Activated CD8-positive, alpha-beta memory T cell treated with anti-CD3 and anti-CD28 coated beads, Interleukin-2, amount 50 U/mL, for 24 hours (primary cell): Measurements from ENCODE around the gene FAM200B.

Source experiments
- DNase-seq: peaks from one replicate; pipeline ENCODE4 v3.0.0-alpha.2; 2020; ENCODE audit errors: extremely low read depth

The FAM200B gene

GRCh38 chr4:15681372-15682241, at the start of gene FAM200B:
Gene FAM200B (plus strand): TSS chr4:15681827. CDS start chr4:15686978, 5,151 bp downstream.
- peak; percentile 99 for DNase-seq

DNA sequence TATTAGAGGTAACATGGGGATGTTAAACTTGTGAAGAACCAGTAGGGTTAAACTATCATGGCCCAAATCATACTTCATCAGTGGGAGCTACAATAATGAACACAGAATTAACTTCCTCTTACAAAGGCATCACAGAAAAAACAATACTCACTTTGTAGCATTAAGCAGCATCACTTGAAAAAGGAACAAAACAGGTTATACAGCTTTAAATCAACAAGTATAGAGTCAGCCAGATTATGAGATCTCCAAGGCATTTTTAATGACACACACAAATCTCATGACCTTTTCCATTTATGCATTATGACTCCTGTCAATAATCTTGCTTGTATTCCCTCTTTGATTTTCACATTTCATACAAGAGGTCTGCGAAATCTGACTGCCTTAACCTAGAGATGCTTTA, 44.8 kb upstream of the FAM200B start:
- no peak for DNase-seq

DNA sequence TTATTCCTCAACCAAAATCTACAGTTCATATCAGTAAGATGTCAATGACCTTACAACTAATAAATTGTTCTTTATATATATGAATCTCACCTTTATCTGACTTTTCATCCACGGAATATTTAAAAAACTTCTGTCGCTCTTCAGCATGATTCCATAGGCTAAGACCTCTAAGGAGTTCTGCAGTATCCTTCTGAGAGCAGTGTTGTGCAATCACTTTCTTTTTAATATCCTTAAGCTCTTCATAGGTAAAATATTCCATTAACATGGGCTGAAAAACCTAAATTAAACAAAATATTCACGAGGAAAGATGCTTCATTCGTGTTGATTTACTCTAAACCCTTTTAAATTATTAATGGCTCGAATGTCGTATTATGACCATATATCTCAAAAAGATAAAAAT, 43.2 kb upstream of the FAM200B start:
- no peak for DNase-seq

DNA sequence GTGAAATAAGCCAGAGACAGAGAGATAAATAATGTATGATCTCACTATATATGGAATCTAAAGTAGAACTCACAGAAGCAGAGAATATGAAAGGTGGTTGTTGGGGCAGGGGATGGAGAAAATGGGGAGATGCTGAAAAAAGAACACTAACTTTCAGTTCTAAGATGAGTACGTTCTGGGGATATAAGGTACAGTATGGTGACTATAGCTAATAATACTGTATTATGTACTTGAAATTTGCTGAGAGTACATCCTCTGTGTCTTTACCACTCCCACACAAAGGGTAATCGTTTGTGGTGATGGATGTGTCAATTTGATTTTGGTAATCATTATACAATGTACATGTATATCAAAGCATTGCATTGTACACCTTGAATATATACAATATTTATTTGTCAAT, 33.0 kb upstream of the FAM200B start:
- no peak for DNase-seq

- peak; percentile 24 for DNase-seq
Observed at GRCh38 chr4:15649914-15650545, 31.6 kb upstream of the FAM200B start.

- no peak for DNase-seq
Observed at GRCh38 chr4:15651676-15652075, 30.0 kb upstream of the FAM200B start.

GRCh38 chr4:15652191-15652590, 29.4 kb upstream of the FAM200B start:
- no peak for DNase-seq

DNA sequence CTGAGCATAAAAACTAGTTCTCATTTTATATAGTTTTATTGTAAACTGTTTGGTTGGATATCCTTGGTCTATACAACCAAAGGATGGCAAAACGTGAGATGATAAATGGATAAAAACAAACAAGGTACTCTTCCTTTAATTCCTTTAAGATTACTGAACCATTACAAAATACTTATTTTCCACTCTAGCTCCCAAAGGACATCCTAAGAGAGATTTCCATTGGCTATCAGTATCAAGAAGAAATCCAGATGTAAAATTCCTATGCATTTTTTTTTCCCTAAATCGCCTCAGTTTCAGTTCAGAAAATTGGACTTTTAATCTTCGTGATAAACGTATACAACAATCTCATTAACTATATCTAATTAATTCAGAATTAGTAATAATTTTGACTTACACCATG, 28.8 kb upstream of the FAM200B start:
- DNase-seq = no peak

DNA sequence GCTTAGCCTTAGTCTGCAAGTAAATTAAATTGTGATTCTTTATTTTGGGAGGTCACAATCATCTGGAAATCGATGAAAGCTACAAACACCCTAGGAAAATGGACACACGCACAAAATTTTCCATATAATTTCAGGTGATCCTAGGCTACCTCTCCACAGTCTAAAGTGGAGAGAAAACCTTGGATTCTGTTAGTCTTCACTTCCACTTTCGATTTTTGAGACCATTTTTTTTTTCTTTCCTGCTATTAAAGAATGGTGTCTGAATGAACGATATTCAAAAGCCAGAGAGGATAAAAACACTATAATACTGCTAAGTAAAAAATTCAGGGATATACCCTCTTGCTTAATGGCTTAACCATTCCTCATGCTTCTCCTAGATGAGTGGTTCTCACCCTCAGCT, 28.2 kb upstream of the FAM200B start:
- DNase-seq = no peak

DNA sequence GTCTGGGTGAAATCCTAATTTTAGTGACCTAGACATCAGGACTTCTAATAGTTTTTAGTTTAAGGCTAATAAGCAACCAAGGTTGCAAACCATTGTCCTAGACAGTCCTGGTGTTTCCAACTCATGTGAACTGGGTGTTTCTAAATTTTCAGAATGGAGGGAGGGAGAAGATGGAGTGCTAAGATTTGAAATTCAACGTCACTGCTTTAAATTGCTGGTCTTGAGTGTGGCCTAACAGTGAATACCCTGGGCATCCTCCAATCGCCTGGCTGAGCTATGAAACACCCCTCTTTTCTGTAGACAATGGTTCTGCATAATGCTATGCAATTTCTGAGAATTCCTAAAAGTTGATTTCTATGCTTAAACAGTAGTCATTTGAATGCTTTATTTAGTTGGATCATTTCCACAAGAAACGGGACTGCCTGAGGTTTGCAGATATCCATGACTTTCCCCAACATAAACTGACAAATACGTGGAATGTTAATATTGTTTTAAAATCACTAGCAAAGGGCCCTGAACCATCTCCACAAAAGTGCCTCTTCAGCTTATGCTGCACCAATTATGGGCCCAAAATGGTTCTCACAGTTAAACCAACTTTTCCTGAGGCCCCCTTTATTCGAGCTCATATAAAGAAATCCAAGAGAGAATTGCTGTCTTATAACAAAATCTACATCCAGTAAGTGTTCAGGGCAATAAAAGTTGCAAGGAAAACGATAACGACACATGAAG, 27.6 kb upstream of the FAM200B start:
- no peak for DNase-seq

- DNase-seq = no peak
Observed at GRCh38 chr4:15654593-15655222, 26.9 kb upstream of the FAM200B start.

DNA sequence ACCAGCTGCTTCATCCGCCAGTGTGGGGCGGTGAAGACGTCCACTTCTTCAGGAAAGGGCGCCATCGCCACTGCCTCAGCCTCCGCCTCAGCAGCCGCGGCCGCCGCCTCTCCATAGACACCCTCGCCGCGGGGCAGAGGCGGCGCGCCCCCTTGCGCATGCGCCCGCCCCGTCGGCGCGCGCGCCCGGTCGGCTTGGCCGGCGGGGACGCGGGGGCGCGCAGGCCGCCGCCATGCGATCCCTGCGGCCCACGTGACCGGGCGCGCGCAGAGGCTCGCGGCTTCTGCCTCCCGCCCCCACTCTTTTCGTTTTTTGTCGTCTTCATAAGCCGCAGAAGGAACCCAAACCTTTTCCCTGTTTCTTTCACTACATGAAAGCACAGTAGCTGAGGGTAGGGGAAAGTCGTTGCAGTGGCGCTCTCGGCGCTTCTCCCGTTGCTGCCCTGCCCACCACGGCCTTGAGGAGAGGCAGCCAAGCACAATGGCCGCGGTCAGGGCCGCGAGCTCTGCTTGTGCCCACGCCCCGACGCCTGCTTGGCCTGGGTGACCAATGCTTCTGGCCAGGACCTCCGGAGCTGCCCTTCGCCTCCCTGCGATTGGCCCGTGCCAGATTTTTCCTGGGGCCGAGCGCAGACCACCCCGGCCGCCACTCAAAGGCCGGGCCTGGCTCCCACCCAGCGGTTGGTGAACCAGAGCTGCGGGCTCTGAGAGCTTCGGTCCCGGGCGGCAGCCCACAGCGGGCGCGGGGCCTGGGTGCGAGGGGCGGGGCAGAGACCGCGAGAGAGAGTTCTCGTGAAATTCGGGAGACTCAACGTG, 26.2 kb upstream of the FAM200B start, which contains the start of gene FBXL5:
FBXL5 (minus strand) TSS at position 135 of the 815 bp plus-strand sequence; CDS start at position 65, 70 bp downstream.
- peak; percentile 48 for DNase-seq

DNA sequence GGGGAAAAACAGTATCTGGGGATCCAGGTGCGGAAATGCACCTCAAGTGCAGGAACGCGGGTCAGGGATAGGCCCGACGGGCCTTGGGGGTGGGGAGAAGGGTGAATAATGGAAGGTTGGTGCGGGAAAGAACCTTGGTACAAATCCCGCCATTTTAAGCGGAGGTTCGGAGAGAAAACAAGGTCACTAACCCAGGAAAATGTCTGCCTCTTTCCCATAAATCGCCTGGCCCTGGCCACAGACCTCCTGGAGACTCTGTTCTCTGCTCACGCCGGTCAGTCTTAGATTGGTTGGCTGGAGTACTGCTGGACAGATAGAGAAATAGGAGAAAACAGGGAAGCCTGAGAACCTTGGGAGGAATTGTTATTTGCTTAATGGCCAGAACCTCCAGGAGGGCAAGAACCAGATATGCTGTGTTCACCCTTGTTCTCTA, 25.6 kb upstream of the FAM200B start:
- no peak for DNase-seq

GRCh38 chr4:15657366-15657765, 24.3 kb upstream of the FAM200B start:
- no peak for DNase-seq

DNA sequence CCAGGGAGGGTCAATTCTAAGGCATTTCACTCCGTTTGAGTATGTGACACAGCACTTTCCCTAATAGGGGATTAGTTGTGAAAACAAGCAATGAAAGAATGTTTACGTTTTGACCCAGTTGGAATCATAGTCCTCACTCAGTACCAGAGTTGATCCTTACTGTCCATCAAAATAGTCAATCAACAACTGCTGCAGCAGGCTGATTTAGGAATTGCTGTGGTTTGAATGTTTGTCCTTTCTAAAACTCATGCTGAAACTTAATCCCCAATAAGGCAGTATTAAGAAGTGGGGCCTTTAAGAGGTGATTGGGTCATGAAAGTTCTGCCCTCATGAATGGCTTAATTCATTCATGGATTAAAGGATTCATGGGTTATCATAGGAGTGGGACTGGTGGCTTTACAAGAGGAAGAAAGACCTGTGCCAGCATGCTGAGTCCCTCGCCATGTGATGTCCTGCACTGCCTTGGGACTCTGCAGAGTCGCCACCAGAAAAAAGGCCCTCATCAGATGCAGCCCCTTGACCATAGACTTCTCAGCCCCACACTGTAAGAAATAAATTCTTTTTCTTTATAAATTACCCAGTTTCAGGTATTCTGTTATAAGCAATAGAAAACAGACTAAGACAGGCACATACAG, 23.4 kb upstream of the FAM200B start:
- no peak for DNase-seq

DNA sequence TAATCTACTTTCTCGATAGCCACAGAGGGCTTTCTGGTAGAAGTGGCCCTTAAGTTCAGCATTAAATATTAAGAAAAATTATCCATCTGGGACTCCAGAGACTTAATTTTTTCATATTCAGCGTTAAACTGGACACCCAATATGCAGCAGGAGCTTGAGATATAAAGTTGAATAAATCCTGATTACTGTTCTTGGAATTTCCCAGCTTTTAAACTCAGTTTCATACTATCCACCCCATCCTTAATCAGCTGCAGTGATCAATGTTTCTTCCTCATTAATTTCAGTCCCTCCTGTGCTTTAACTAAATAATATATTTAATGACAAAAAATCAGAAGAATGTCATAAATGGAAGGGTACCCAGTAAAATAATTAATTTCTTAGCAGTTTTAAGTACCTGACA, 22.8 kb upstream of the FAM200B start:
- DNase-seq = no peak

GRCh38 chr4:15659768-15660570, 21.7 kb upstream of the FAM200B start:
- no peak for DNase-seq

GRCh38 chr4:15665753-15666365, 15.8 kb upstream of the FAM200B start:
- no peak for DNase-seq

- no peak for DNase-seq
Observed at GRCh38 chr4:15667006-15667405, 14.6 kb upstream of the FAM200B start.
